Aorta (tissue), 5 donors: ENCODE data around the gene MEIKIN. TPM values are rescaled to one million over a fixed set of nuclear protein-coding genes. Genes with fewer than 3 reads are reported as not detected.

Source experiments
- ATAC-seq: fragments of 200-7000 bp; cut with Tn5 transposase; one replicate; pipeline ENCODE4 v1.9.1; 2022; ENCODE audit warnings: moderate library complexity; ENCODE audit not compliant: low FRiP score
- DNase-seq, 2 donors: peaks; one replicate each; pipeline ENCODE4 v3.0.0-alpha.2; 2020
- H3K27ac ChIP-seq, 2 donors: one replicate each; pipeline ENCODE4 v1.5.1; 2013; ENCODE audit warnings: low read length in 2 of 2, mild to moderate bottlenecking in 2 of 2, moderate library complexity in 2 of 2, control low read depth in 1 of 2, inconsistent platforms in 1 of 2, low read depth in 1 of 2
- H3K27me3 ChIP-seq, 2 donors: one replicate each; pipeline ENCODE4 v1.6.1; 2013; ENCODE audit warnings: control low read depth in 1 of 2, low read length in 1 of 2, mild to moderate bottlenecking in 1 of 2, moderate library complexity in 1 of 2; ENCODE audit not compliant: insufficient read depth in 2 of 2, control insufficient read depth in 1 of 2
- H3K36me3 ChIP-seq, 2 donors: one replicate each; pipeline ENCODE4 v1.6.1; 2013; ENCODE audit warnings: control low read depth in 1 of 2, low read length in 1 of 2, mild to moderate bottlenecking in 1 of 2; ENCODE audit not compliant: insufficient read depth in 2 of 2, control insufficient read depth in 1 of 2
- H3K4me1 ChIP-seq, 2 donors: one replicate each; pipeline ENCODE4 v1.6.1; 2013; ENCODE audit warnings: low read length in 2 of 2, control low read depth in 1 of 2, mild to moderate bottlenecking in 1 of 2, moderate library complexity in 1 of 2; ENCODE audit not compliant: insufficient read depth in 2 of 2, control insufficient read depth in 1 of 2
- H3K4me3 ChIP-seq, 2 donors: one replicate each; pipeline ENCODE4 v1.5.1; 2013; ENCODE audit warnings: low read length in 2 of 2, control low read depth in 1 of 2, mild to moderate bottlenecking in 1 of 2
- H3K9me3 ChIP-seq: one replicate; pipeline ENCODE4 v1.6.1; 2013; ENCODE audit warnings: mild to moderate bottlenecking, low read length; ENCODE audit not compliant: control insufficient read depth
- WGBS, 2 donors: extraction: QIAGEN DNeasy Blood & Tissue Kit; methylation state at CpG; one replicate each; pipeline ENCODE4 v1.1.7; 2013; 5-methylcytosine and 5-hydroxymethylcytosine counted together
- intact Hi-C, 2 donors: fragments of 100-400 bp; cut with DNase I; formaldehyde crosslinking; loops; one replicate each; pipeline versions ENCODE4 v1.14.2 to v1.15.0; 2022
- polyA plus RNA-seq, 2 donors: library from polyadenylated mRNA; stranded (reverse); fragments of 200-250 nt; gene quantifications; one replicate each; pipeline ENCODE4 v1.2.3, GENCODE V29; 2013
- total RNA-seq, 2 donors: library from RNA; stranded (reverse); fragmentation: NEBNext Ultra II Directional; extraction: Animal tissue kit (Norgen Biotek cat#: 25700); gene quantifications; one replicate each; pipeline ENCODE4 v1.2.1, GENCODE V29; 2021
- donor health status: healthy with polysubstance abuse.
- donor health status: Bipolar disorder and iron deficiency.
- donor health status: DM: no; HTN: no; CAD: no.
- donor health status: DM: no; HTN: no; CAD: no.
- donor health status: DM: yes; HTN: yes; CAD: no.

MEIKIN gene
- total and polyA plus RNA-seq, 4 donors, result 1.2 to 3.4 TPM; not detected in 2

DNA sequence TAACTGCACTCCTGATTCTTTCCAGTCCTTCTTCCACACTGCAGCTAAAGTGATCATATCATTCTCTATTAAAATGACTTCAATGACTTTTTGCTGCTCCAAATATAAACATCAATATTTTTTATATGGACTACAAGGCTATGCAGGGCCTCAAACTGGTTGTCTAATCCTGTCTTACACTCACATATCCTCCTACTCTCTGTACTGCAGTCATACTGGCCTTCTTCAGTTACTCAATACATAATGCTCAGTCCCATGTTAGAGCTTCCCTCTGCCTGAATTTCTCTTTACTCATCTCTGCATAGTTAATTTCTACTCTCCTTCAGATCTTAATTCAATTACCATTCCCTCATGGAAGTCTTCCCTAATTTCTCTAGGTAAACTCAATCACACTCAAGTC is 3.4 kb downstream of the MEIKIN start:
- ATAC-seq (no peak), DNase-seq (no peak)
- intact Hi-C loops, result no loop called here
- Histone ChIP-seq H3K9me3 (no peaks in the 10 kb centered on the region), H3K4me3 (no peak overlapping the region), H3K4me1 (no peaks in the 10 kb centered on the region), H3K27ac (no peak overlapping the region), H3K27me3 (no peaks in the 10 kb centered on the region), H3K36me3 (no peaks in the 10 kb centered on the region)

DNA sequence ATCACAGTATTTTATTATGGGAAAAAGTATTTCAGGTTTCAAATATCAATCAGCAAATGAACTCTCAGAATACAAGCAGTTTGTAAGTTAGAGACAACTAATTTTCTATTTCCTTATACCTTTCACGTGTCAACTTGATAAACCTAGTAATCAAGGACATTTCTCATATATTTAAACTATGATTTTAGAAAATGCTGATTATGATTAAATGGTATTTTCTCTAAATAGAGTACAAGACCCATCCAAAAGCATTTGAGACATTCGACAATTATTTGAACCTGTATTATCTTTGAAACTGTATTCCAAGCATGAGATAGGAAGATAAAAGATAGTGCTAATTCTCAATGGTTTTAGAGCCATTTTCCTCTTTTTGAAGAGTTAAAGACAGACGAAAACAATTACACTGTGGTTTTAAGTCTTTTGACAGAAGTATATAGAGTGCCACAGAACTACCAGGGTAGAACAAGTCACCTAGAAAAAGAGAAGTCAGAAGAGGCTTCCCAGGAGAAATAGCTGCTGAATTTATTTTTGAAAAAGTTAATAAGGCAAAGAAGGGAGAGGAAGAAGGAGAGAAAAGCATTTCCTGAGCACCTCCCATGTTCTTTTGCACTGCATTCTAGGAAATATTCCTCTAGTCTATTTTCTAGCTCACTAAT is 5.6 kb downstream of the MEIKIN start:
- Histone ChIP-seq H3K36me3 (no peaks in the 10 kb centered on the region), H3K9me3 (no peaks in the 10 kb centered on the region), H3K27me3 (no peaks in the 10 kb centered on the region), H3K4me3 (no peak overlapping the region), H3K27ac (no peak overlapping the region), H3K4me1 (no peaks in the 10 kb centered on the region)
- ATAC-seq (no peak), DNase-seq (no peak)
- intact Hi-C loops, result no loop called here
- 53 to 71% methylated on average over 3 of the region's 3 CpGs for WGBS, 2 donors

DNA sequence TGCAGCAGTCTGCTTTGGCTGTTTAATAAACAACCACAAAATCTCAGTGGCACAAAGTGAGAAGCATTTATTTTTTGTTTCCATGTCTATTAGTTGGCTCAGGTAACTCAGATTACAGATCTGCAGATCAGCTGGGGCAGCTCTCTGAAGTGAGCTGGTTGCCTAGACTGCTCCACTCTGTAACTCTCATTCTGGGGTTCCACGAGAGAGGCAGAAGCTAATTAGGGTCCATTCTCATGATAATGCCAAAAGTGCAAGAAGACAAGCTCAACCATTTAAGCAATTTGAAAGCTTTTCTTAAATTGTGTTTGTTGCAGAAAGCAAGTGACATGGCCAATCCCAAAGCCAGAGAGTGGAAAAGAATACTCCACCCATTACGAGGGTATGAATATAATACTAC is 13.2 kb downstream of the MEIKIN start:
- H3K27ac ChIP-seq, result no peak overlapping the region
- H3K36me3 ChIP-seq, result no peaks in the 10 kb centered on the region
- intact Hi-C loops, result no loop called here
- H3K9me3 ChIP-seq, result peaks cover 6% of the 10 kb centered on the region
- DNase-seq (no peak), ATAC-seq (no peak)
- WGBS, 2 donors, result 58 to 63% methylated on average over 2 of the region's 2 CpGs
- H3K4me3 ChIP-seq, result no peak overlapping the region
- no peaks in the 10 kb centered on the region for H3K27me3 ChIP-seq
- no peaks in the 10 kb centered on the region for H3K4me1 ChIP-seq

DNA sequence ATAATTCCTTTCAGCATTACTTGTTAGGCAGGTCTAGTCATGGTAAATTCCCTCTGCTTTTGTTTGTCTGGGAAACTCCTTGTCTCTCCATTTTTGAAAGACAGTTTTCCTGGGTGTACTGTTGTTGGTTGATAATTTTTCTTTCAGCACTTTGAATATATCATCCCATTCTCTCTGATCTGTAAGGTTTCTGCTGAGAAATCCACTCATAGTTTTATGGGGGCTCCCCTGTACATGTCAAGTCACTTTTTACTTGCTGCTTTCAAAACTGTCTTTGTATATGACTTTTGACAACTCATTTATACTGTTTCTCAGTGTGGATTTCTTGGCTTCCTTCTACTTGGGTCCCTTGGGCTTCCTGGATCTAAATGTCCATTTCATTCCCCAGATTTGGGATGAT is 16.5 kb downstream of the MEIKIN start:
- DNase-seq (no peak), ATAC-seq (no peak)
- intact Hi-C loops, result no loop called here
- peaks cover 6% of the 10 kb centered on the region for H3K9me3 ChIP-seq
- H3K4me1 ChIP-seq, result no peaks in the 10 kb centered on the region
- H3K27ac ChIP-seq, result no peak overlapping the region
- no peaks in the 10 kb centered on the region for H3K36me3 ChIP-seq
- H3K4me3 ChIP-seq, result no peak overlapping the region
- no peaks in the 10 kb centered on the region for H3K27me3 ChIP-seq

DNA sequence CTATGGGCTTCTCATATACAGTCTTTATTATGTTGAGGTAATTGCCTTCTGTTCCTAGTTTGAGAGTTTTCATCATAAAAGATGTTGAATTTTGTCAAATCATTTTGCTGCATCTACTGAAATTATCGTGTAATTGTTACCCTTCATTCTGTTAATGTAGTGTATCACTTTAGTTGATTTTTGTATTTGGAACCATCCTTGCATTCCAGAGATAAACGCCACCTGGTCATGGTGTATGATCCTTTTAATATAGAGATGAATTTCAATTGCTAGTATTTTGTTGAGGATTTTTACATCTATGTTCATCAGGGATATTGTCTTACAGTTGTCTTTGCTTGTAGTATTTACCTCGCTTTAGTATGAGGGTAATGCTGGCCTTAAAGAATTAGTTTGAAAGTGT is 19.3 kb downstream of the MEIKIN start:
- intact Hi-C loops, result no loop called here
- no peaks in the 10 kb centered on the region for H3K27me3 ChIP-seq
- no peak overlapping the region for H3K27ac ChIP-seq
- ATAC-seq (no peak), DNase-seq (no peak)
- no peak overlapping the region for H3K4me3 ChIP-seq
- H3K36me3 ChIP-seq, result no peaks in the 10 kb centered on the region
- H3K9me3 ChIP-seq, result peaks cover under 1% of the 10 kb centered on the region
- 69 to 86% methylated on average over 3 of the region's 3 CpGs for WGBS, 2 donors
- H3K4me1 ChIP-seq, result no peaks in the 10 kb centered on the region

DNA sequence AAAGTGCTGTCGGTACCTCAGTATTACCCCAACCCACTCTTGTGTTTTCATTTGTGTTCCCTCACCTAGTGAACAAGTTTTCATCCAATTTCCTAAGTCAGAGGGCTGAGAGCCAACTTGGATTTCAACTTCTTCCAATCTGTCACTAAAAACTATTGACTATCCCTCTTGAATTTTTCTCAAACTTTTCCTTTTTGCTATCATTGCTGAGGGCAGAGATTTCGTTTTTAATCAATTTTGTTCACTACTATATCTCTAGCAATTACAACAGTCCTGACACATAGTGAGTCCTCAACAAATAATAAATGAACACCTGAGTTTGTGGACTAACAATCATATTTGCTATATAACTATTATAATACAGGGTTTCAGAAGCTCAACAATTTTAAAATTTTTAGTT is 29.0 kb downstream of the MEIKIN start:
- 52 to 60% methylated on average over 2 of the region's 2 CpGs for WGBS, 2 donors
- no peak for DNase-seq
- Histone ChIP-seq H3K27ac (no peak overlapping the region), H3K9me3 (peaks cover 1% of the 10 kb centered on the region), H3K36me3 (no peaks in the 10 kb centered on the region), H3K27me3 (no peaks in the 10 kb centered on the region), H3K4me3 (no peak overlapping the region), H3K4me1 (no peaks in the 10 kb centered on the region)
- intact Hi-C loops, result no loop called here
- ATAC-seq, result no peak

DNA sequence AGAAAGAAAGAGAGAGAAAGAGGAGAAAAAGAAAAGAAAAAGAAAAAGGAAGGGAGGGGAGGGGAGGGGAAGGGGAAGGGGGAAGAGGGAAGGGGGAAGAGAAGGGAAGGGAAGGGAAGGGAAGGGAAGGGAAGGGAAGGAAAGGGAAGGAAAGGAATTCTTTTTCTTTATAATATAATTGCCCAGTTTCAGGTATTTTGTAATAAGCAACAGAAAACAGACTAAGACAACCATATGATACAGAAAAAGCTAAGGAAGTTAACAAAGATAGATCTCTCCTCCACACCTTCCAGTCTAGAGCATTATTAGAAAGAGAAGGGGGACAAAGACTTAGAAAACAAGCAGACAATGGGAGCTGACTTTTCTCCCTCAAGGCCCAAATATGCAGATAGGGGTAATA is 31.0 kb downstream of the MEIKIN start:
- ATAC-seq (no peak), DNase-seq (no peak)
- intact Hi-C loops, result no loop called here
- no peaks in the 10 kb centered on the region for H3K27me3 ChIP-seq
- H3K4me3 ChIP-seq, result no peak overlapping the region
- peaks cover 1% of the 10 kb centered on the region for H3K9me3 ChIP-seq
- no peaks in the 10 kb centered on the region for H3K4me1 ChIP-seq
- no peaks in the 10 kb centered on the region for H3K36me3 ChIP-seq
- no peak overlapping the region for H3K27ac ChIP-seq

DNA sequence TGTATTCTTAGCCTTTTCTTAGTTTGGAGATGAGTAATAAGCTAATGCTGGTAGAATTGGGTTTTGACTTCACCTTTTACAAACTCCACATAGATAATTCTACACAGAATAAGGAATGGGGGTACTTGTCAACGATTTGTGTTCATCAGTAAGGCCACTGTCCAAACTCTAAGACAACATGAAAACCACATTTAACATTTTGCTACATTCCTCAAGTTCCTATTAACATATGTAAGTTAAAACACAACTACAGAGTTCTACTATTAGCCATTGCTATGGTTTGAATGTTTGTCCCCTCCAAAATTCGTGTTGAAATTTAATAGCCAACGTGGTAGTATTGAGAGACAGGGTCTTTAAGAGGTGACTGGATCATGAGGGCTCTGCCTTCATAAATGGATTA is 31.9 kb downstream of the MEIKIN start:
- no peaks in the 10 kb centered on the region for H3K27me3 ChIP-seq
- no peak for DNase-seq
- H3K36me3 ChIP-seq, result no peaks in the 10 kb centered on the region
- 57 to 61% methylated on average over 3 of the region's 3 CpGs for WGBS, 2 donors
- no peak overlapping the region for H3K4me3 ChIP-seq
- H3K9me3 ChIP-seq, result peaks cover 1% of the 10 kb centered on the region
- no peaks in the 10 kb centered on the region for H3K4me1 ChIP-seq
- intact Hi-C loops, result no loop called here
- ATAC-seq, result no peak
- no peak overlapping the region for H3K27ac ChIP-seq

DNA sequence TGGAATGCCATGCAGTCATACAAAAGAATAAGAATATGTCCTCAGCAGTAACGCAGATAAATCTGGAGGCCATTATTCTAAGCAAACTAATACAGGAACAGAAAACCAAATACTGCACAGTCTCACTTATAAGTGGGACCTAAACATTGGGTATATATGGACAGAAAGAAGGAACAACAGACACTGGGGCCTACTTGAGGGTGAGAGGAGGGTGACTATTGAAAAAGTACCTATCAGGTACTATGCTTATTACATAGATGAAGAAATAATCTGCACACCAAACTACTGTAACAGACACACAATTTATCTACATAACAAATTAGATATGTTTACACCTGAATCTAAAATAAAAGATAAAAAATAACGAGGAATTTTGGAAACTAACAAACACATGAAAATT is 38.8 kb downstream of the MEIKIN start:
- 68 to 71% methylated on average over 2 of the region's 2 CpGs for WGBS, 2 donors
- intact Hi-C loops, result no loop called here
- DNase-seq (no peak), ATAC-seq (no peak)
- Histone ChIP-seq H3K27me3 (no peaks in the 10 kb centered on the region), H3K9me3 (no peaks in the 10 kb centered on the region), H3K36me3 (no peaks in the 10 kb centered on the region), H3K27ac (no peak overlapping the region), H3K4me3 (no peak overlapping the region), H3K4me1 (no peaks in the 10 kb centered on the region)
